Mesothelial cell of epicardium (in vitro differentiated cells): Measurements from ENCODE around the gene DOCK10. TPM values are rescaled to one million over a fixed set of nuclear protein-coding genes. Genes with fewer than 3 reads are reported as not detected.

ENCODE experiments used
- DNase-seq, 2 experiments: peaks; one replicate each; pipeline ENCODE4 v3.0.0; 2021; ENCODE audit warnings: low spot score in 2 of 2; ENCODE audit not compliant: unreplicated experiment in 2 of 2
- H3K27ac Mint-ChIP-seq: 2 replicates; pipeline ENCODE4 v1.8.0; 2021; ENCODE audit warnings: mixed read lengths
- H3K27me3 Mint-ChIP-seq: 2 replicates; pipeline ENCODE4 v1.8.0; 2021; ENCODE audit warnings: low read depth, mixed read lengths
- H3K36me3 Mint-ChIP-seq: 2 replicates; pipeline ENCODE4 v1.8.0; 2021; ENCODE audit warnings: mixed read lengths
- H3K4me1 Mint-ChIP-seq: 2 replicates; pipeline ENCODE4 v1.8.0; 2021; ENCODE audit warnings: mixed read lengths
- H3K4me3 Mint-ChIP-seq: 2 replicates; pipeline ENCODE4 v1.8.0; 2021; ENCODE audit warnings: mild to moderate bottlenecking, moderate library complexity, mixed read lengths
- H3K9me3 Mint-ChIP-seq: 2 replicates; pipeline ENCODE4 v1.8.0; 2021; ENCODE audit warnings: mixed read lengths
- total RNA-seq: library from RNA; stranded (reverse); gene quantifications from 3 replicates; pipeline ENCODE4 v1.2.1, GENCODE V29; 2021
- TF ChIP-seq, protein P1 (sequence below): fragments of 200-600 bp; sonication (generic); IDR thresholded peaks from one replicate; pipeline ENCODE4 v1.5.0; 2021; ENCODE audit warnings: antibody characterized with exemption; ENCODE audit not compliant: unreplicated experiment

The DOCK10 gene
- total RNA-seq, 1 donor from 2014 or later = 2.4 TPM

DNA sequence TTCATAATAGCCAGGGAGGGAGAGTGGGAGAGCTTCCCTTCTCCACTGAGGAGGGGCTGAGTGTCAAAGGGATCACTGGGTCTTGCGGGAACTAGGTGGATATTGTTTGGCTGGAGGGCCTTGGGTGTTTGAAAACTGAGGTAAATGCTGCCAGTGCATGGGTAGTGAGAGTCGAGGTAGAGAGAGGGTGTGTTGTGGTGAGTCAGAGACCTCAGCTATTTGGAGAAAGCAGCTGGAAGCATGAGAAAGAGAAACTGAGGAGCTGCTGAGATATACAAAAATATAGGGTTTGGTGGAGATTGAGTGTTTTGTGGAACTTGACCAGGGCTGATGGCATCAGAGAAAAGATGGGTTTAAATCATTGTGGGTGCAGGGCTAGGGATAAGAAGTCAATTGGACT lies 199.1 kb downstream of the DOCK10 start:
- TF ChIP-seq, protein P1, sequence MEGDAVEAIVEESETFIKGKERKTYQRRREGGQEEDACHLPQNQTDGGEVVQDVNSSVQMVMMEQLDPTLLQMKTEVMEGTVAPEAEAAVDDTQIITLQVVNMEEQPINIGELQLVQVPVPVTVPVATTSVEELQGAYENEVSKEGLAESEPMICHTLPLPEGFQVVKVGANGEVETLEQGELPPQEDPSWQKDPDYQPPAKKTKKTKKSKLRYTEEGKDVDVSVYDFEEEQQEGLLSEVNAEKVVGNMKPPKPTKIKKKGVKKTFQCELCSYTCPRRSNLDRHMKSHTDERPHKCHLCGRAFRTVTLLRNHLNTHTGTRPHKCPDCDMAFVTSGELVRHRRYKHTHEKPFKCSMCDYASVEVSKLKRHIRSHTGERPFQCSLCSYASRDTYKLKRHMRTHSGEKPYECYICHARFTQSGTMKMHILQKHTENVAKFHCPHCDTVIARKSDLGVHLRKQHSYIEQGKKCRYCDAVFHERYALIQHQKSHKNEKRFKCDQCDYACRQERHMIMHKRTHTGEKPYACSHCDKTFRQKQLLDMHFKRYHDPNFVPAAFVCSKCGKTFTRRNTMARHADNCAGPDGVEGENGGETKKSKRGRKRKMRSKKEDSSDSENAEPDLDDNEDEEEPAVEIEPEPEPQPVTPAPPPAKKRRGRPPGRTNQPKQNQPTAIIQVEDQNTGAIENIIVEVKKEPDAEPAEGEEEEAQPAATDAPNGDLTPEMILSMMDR = no peak
- H3K4me1 Mint-ChIP-seq = no peaks in the 10 kb centered on the region
- H3K4me3 Mint-ChIP-seq = no peak overlapping the region
- H3K36me3 Mint-ChIP-seq = no peaks in the 10 kb centered on the region
- H3K27ac Mint-ChIP-seq = no peak overlapping the region
- peaks cover 3% of the 10 kb centered on the region for H3K27me3 Mint-ChIP-seq
- H3K9me3 Mint-ChIP-seq = peaks cover 8% of the 10 kb centered on the region
- DNase-seq = no peak

DNA sequence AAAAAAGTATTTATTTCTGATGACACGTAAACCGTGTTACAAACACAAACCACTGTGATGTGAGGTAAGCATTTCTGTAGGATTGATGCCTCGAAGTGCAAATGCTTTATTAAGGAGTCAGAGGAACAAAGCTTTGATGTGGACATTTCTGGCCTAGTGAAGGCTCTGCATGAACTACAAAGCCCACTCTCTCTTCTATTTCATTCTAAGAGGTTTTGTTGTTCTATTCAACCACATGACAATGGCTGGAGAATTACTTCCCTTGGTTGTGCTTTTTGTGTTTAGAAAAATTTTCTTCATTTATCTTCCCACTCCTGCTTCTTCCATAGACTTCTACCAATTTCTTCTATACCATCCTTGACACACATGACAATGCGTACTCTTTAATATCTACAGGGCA lies 200.4 kb downstream of the DOCK10 start:
- TF ChIP-seq, protein P1 = no peak
- H3K27me3 Mint-ChIP-seq = peaks cover 3% of the 10 kb centered on the region
- H3K36me3 Mint-ChIP-seq = no peaks in the 10 kb centered on the region

DNA sequence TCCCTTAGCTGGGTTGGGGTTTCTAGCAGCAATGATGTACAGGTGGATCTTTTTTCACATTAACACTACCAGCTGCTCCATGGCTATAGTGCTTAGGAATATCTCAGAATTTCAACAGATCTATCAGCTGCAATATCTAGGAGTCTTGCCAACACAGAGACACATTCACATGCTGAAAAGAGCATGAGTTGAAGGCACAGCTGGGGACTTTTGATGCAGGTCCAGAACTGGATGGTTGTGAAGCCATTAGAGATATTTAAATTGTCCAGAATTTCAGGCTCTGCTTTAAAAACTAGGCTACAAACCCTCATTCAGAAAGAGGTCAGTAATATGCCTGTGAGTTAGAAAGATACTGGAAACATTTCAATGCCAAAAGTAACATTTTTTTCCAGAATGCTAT lies 203.9 kb downstream of the DOCK10 start:
- Mint-ChIP-seq H3K9me3 (peaks cover 8% of the 10 kb centered on the region), H3K27me3 (peaks cover 7% of the 10 kb centered on the region), H3K36me3 (no peaks in the 10 kb centered on the region), H3K4me1 (no peaks in the 10 kb centered on the region), H3K4me3 (no peak overlapping the region), H3K27ac (no peak overlapping the region)
- TF ChIP-seq, protein P1 = no peak
- DNase-seq = no peak

More for the DNA sequence above, 200.4 kb downstream of the DOCK10 start:
- DNase-seq = no peak
- no peaks in the 10 kb centered on the region for H3K4me1 Mint-ChIP-seq
- H3K9me3 Mint-ChIP-seq = peaks cover 8% of the 10 kb centered on the region
- H3K27ac Mint-ChIP-seq = no peak overlapping the region
- H3K4me3 Mint-ChIP-seq = no peak overlapping the region

DNA sequence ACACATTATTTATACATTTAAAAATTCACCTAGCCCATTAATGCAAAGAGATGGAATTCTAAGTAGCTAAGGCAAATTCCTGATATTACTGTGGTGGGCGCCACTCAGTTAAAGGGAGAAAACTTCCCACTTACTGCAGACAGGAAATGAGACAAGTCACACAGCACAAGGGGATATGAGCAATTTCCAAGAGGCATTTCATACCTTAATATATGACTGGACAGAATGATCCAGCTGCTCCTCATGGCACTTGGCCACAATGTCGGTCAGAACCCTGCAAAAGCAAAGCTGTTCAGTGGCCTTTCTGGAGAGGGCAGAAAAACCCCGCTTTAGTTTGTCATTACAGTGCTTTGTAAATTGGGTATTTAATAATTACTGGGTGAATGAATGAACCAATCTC lies 204.7 kb downstream of the DOCK10 start:
- TF ChIP-seq, protein P1 = no peak
- Mint-ChIP-seq H3K4me3 (no peak overlapping the region), H3K27ac (no peak overlapping the region), H3K36me3 (no peaks in the 10 kb centered on the region), H3K27me3 (peaks cover 8% of the 10 kb centered on the region), H3K4me1 (no peaks in the 10 kb centered on the region), H3K9me3 (peaks cover 8% of the 10 kb centered on the region)
- DNase-seq = no peak

DNA sequence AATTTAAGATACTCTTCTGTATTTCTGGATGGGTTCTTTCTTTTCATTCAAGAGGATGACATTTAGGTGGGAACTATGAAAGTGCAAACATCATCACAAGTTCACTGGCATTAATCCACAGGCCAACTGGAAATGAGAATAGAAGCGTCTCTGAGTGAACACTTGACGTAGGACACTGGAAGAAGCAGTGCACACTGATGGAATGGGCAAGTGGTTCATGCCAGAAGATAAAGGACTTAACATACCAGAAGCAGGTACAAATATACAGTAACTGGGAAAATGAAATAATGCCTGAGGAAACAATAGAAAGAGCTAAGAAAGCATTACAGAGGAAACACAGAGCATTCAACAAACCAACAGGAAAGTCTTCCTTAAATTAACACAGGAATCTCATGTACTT lies 205.2 kb downstream of the DOCK10 start:
- no peak for DNase-seq
- Mint-ChIP-seq H3K4me1 (no peaks in the 10 kb centered on the region), H3K36me3 (no peaks in the 10 kb centered on the region), H3K9me3 (peaks cover 8% of the 10 kb centered on the region), H3K4me3 (no peak overlapping the region), H3K27ac (no peak overlapping the region), H3K27me3 (peaks cover 8% of the 10 kb centered on the region)
- TF ChIP-seq, protein P1 = no peak

DNA sequence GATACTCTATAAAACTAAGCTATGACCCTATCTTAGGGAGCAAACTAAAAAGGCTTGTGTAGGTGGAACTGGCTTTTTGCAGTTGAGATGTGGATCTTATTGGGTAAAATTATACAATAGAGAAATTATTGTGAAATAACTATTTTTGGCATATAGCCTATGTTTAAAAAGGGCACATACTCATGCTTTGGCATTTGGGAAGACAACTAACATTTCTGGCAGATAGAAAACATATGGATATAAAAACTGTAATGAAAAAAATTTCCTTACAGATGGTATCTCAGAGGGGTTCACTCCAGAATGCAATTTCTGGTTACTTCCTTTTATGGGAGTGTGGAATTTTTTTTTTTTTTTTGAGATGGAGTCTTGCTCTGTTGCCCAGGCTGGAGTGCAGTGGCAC lies 206.0 kb downstream of the DOCK10 start:
- H3K4me1 Mint-ChIP-seq = no peaks in the 10 kb centered on the region
- no peak for DNase-seq
- H3K27me3 Mint-ChIP-seq = peaks cover 8% of the 10 kb centered on the region
- TF ChIP-seq, protein P1 = no peak
- H3K4me3 Mint-ChIP-seq = no peak overlapping the region
- H3K36me3 Mint-ChIP-seq = no peaks in the 10 kb centered on the region
- H3K27ac Mint-ChIP-seq = no peak overlapping the region
- peaks cover 8% of the 10 kb centered on the region for H3K9me3 Mint-ChIP-seq
